A549 (cell line): ENCODE results near the gene ITLN1.
"Not testable (repeated sequence)": the region's sequence is repeated elsewhere in the genome, so short reads cannot be mapped to it uniquely, and the experiment has no call there.

Experiments
- EP300 ChIP-seq, 2 experiments: fragments of >200 bp; sonication (Bioruptor Twin); formaldehyde crosslinking; IDR thresholded peaks; 2 replicates in 1 of 2; 3 replicates in 1 of 2; pipeline ENCODE4 v1.6.1; 2016 to 2017
- TF ChIP-seq, protein P1 (sequence below): fragments of >200 bp; sonication (Bioruptor Twin); formaldehyde crosslinking; IDR thresholded peaks from 3 replicates; pipeline ENCODE4 v1.5.1; 2016

GRCh38 chr1:160867651-160868050 lies 17.3 kb downstream of the ITLN1 start:
- TF ChIP-seq, protein P1, sequence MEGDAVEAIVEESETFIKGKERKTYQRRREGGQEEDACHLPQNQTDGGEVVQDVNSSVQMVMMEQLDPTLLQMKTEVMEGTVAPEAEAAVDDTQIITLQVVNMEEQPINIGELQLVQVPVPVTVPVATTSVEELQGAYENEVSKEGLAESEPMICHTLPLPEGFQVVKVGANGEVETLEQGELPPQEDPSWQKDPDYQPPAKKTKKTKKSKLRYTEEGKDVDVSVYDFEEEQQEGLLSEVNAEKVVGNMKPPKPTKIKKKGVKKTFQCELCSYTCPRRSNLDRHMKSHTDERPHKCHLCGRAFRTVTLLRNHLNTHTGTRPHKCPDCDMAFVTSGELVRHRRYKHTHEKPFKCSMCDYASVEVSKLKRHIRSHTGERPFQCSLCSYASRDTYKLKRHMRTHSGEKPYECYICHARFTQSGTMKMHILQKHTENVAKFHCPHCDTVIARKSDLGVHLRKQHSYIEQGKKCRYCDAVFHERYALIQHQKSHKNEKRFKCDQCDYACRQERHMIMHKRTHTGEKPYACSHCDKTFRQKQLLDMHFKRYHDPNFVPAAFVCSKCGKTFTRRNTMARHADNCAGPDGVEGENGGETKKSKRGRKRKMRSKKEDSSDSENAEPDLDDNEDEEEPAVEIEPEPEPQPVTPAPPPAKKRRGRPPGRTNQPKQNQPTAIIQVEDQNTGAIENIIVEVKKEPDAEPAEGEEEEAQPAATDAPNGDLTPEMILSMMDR: not testable (repeated sequence)
- TF ChIP-seq EP300 (IDR thresholded peaks at IDR 0.05): not testable (repeated sequence)
